Spleen (tissue), 7 donors: ENCODE data around the gene NT5C3A.
"Not testable (repeated sequence)": the region's sequence is repeated elsewhere in the genome, so short reads cannot be mapped to it uniquely, and the experiment has no call there.

Experiments
- POLR2A ChIP-seq, 3 donors: fragments of 450-650 bp; IDR thresholded peaks; one replicate each; pipeline ENCODE4 v1.5.1; 2017; ENCODE audit warnings: antibody characterized with exemption in 3 of 3, mild to moderate bottlenecking in 1 of 3
- POLR2AphosphoS5 ChIP-seq, 3 donors: sonication (generic); formaldehyde crosslinking; IDR thresholded peaks; one replicate each; pipeline ENCODE4 v1.5.1; 2017; ENCODE audit warnings: antibody characterized with exemption in 3 of 3
- TF ChIP-seq, protein P1 (sequence below), 11 experiments: fragments of 200-600 bp in 7 of 11; fragments of 450-650 bp in 4 of 11; sonication (generic) in 4 of 11; IDR thresholded peaks in 8 of 11; conservative IDR thresholded peaks in 3 of 11; 1 replicate in 7 of 11; 2 replicates in 4 of 11; pipeline versions ENCODE4 v1.4.0 to v1.8.0; 2016 to 2021; ENCODE audit warnings: antibody characterized with exemption in 11 of 11, inconsistent platforms in 4 of 11, mild to moderate bottlenecking in 1 of 11
- donor health status: DM: no; HTN: no; CAD: no; lungs with moderate emphysema.
- donor health status: DM: no; HTN: no; CAD: no.
- donor health status: DM: no; HTN: no; CAD: no.

DNA sequence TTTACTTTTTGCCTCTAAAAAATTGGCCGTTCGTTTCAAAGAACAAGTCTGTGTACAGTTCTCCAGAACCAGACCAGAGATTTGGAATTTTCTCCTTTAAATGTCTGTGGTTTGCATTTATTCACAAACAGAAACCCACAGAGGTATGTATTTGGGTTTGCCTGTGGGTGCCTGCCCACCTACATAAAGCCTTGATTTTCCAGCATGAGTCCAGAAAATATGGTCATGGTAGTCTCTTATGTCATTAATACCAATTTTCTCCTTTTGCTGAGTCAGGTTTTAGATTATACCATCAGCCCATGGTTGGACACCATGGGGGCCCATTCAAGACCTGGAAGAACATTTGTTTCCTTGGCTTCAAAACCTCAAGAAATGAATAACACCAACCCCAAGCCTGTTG lies 82.7 kb downstream of the NT5C3A start:
- TF ChIP-seq, protein P1, sequence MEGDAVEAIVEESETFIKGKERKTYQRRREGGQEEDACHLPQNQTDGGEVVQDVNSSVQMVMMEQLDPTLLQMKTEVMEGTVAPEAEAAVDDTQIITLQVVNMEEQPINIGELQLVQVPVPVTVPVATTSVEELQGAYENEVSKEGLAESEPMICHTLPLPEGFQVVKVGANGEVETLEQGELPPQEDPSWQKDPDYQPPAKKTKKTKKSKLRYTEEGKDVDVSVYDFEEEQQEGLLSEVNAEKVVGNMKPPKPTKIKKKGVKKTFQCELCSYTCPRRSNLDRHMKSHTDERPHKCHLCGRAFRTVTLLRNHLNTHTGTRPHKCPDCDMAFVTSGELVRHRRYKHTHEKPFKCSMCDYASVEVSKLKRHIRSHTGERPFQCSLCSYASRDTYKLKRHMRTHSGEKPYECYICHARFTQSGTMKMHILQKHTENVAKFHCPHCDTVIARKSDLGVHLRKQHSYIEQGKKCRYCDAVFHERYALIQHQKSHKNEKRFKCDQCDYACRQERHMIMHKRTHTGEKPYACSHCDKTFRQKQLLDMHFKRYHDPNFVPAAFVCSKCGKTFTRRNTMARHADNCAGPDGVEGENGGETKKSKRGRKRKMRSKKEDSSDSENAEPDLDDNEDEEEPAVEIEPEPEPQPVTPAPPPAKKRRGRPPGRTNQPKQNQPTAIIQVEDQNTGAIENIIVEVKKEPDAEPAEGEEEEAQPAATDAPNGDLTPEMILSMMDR (IDR thresholded peaks at IDR 0.05 in 8 of 11, conservative IDR thresholded peaks at IDR 0.05 in 3 of 11): not testable (repeated sequence)
- TF ChIP-seq POLR2A, POLR2AphosphoS5 (IDR thresholded peaks at IDR 0.05): not testable (repeated sequence)
